ENCODE data around the gene NFAM1. TPM values are rescaled to one million over a fixed set of nuclear protein-coding genes. Genes with fewer than 3 reads are reported as not detected.

The NFAM1 gene
- polyA plus RNA-seq, 1 of the 3 experiments (the other 2 are of a cell fraction) = 0.02 TPM

GRCh38 chr22:42361523-42361922, 70.7 kb downstream of the NFAM1 start:
- H3K27ac ChIP-seq (ENCODE audit: low read depth in 2 of 2, low read length in 1 of 2) = no peak overlapping the region
- POLR2A ChIA-PET = no interaction called here
- peaks cover 0 to 22% of the 10 kb centered on the region in 2 experiments; a peak in 2 of 4 replicates for H3K4me1 ChIP-seq (ENCODE audit: control insufficient read depth in 1 of 2, insufficient read depth in 2 of 2, low read depth in 1 of 2, low read length in 1 of 2)
- no peaks in the 10 kb centered on the region for H3F3A ChIP-seq (replicated peaks; ENCODE audit: insufficient read depth)
- no peak for DNase-seq
- H2AFZ ChIP-seq (ENCODE audit: low read depth) = no peak overlapping the region
- H3K9me3 ChIP-seq = no peaks in the 10 kb centered on the region
- H3K79me2 ChIP-seq (ENCODE audit: insufficient read depth) = no peaks in the 10 kb centered on the region
- no peaks in the 10 kb centered on the region for H3K9me2 ChIP-seq
- H3K27me3 ChIP-seq (ENCODE audit: insufficient read depth) = no peaks in the 10 kb centered on the region
- no peak for TF ChIP-seq MXI1 (IDR thresholded peaks at IDR 0.05; ENCODE audit: low read depth, low read length)
- no peak for TF ChIP-seq GATA2 (CRISPR knock-in tag; IDR thresholded peaks at IDR 0.05)
- no peak for TF ChIP-seq EZH2phosphoT487 (IDR thresholded peaks at IDR 0.05; ENCODE audit: borderline replicate concordance, low read depth)
- no peak for TF ChIP-seq IRF3 (IDR thresholded peaks at IDR 0.05; ENCODE audit: low read depth, low read length)
- TF ChIP-seq RFX5 (IDR thresholded peaks at IDR 0.05; ENCODE audit: low read length) = no peak
- TF ChIP-seq FOXM1 (IDR thresholded peaks at IDR 0.05; ENCODE audit: low read depth) = no peak
- TF ChIP-seq ELF1 (IDR thresholded peaks at IDR 0.05) = no peak
- no peak for TF ChIP-seq SIN3A (IDR thresholded peaks at IDR 0.05; ENCODE audit: borderline replicate concordance, low read depth, low read length)
- TF ChIP-seq MEF2A (IDR thresholded peaks at IDR 0.05; ENCODE audit: borderline replicate concordance, low read depth) = no peak
- no peaks in the 10 kb centered on the region for H4K20me1 ChIP-seq (ENCODE audit: insufficient read depth)
- no peak overlapping the region for H3K9ac ChIP-seq
- WGBS (ENCODE audit: low lambda C conversion rate) = 88% methylated on average over 10 of the region's 10 CpGs
- H3K36me3 ChIP-seq (replicated peaks in 1 of 2; ENCODE audit: control insufficient read depth in 1 of 2, insufficient read depth in 2 of 2, low read length in 1 of 2) = no peaks in the 10 kb centered on the region
- no peak overlapping the region for H3K4me2 ChIP-seq
- no peak overlapping the region for H3K4me3 ChIP-seq (ENCODE audit: low read depth in 2 of 2, low read length in 1 of 2)
- CTCF ChIA-PET = no interaction called here

- H3K9me3 ChIP-seq = no peaks in the 10 kb centered on the region
- H3K9ac ChIP-seq = no peak overlapping the region
- H3K36me3 ChIP-seq (replicated peaks in 1 of 2; ENCODE audit: control insufficient read depth in 1 of 2, insufficient read depth in 2 of 2, low read length in 1 of 2) = no peaks in the 10 kb centered on the region
- no peak overlapping the region for H3K4me2 ChIP-seq
- CTCF ChIA-PET = interaction anchor here (1.2 kb wide), 1 partner anchor 269 kb away, joined by 3 read pairs; no protein-coding TSS in a partner anchor
- H3K79me2 ChIP-seq (ENCODE audit: insufficient read depth) = no peaks in the 10 kb centered on the region
- no peak overlapping the region for H3K27ac ChIP-seq (ENCODE audit: low read depth in 2 of 2, low read length in 1 of 2)
- POLR2A ChIA-PET = no interaction called here
- no peak overlapping the region for H3K4me3 ChIP-seq (ENCODE audit: low read depth in 2 of 2, low read length in 1 of 2)
- WGBS (ENCODE audit: low lambda C conversion rate) = no CpG with 5 or more reads among the region's 7 CpGs
- H3K4me1 ChIP-seq (ENCODE audit: control insufficient read depth in 1 of 2, insufficient read depth in 2 of 2, low read depth in 1 of 2, low read length in 1 of 2) = peaks cover 0 to 10% of the 10 kb centered on the region in 2 experiments; a peak in 2 of 4 replicates
- TF ChIP-seq GATA2 (CRISPR knock-in tag; IDR thresholded peaks at IDR 0.05) (no peak), RAD21 (IDR thresholded peaks at IDR 0.05; ENCODE audit: low read length) (no peak), FOXM1 (IDR thresholded peaks at IDR 0.05; ENCODE audit: low read depth) (no peak), POLR2AphosphoS5 (IDR thresholded peaks at IDR 0.05; ENCODE audit: low read depth, low read length) (no peak), CHD2 (IDR thresholded peaks at IDR 0.05; ENCODE audit: low read length, partially characterized antibody) (no peak), TCF12 (IDR thresholded peaks at IDR 0.05) (no peak), IRF3 (IDR thresholded peaks at IDR 0.05; ENCODE audit: low read depth, low read length) (no peak), EZH2phosphoT487 (IDR thresholded peaks at IDR 0.05; ENCODE audit: borderline replicate concordance, low read depth) (no peak), GABPA (IDR thresholded peaks at IDR 0.05; ENCODE audit: low read depth) (no peak), REST (IDR thresholded peaks at IDR 0.05; ENCODE audit: low read depth, low read length) (no peak), ZBTB33 (IDR thresholded peaks at IDR 0.05; ENCODE audit: borderline replicate concordance, low read depth) (no peak), YY1 (IDR thresholded peaks at IDR 0.05; ENCODE audit: low read depth) (no peak), MEF2A (IDR thresholded peaks at IDR 0.05; ENCODE audit: borderline replicate concordance, low read depth) (no peak), RXRA (IDR thresholded peaks at IDR 0.05; ENCODE audit: borderline replicate concordance, low read depth) (no peak)
- H3K27me3 ChIP-seq (ENCODE audit: insufficient read depth) = no peaks in the 10 kb centered on the region
- no peak overlapping the region for H2AFZ ChIP-seq (ENCODE audit: low read depth)
- DNase-seq = no peak
- no peaks in the 10 kb centered on the region for H4K20me1 ChIP-seq (ENCODE audit: insufficient read depth)
- H3F3A ChIP-seq (replicated peaks; ENCODE audit: insufficient read depth) = no peaks in the 10 kb centered on the region
- H3K9me2 ChIP-seq = no peaks in the 10 kb centered on the region
Measured at GRCh38 chr22:42360348-42360747, 71.9 kb downstream of the NFAM1 start.

All from SK-N-SH (cell line).